Trophoblast cell (in vitro differentiated cells and primary cell): ENCODE results near the gene PARP3.

ENCODE experiments used
- DNase-seq, 2 donors: peaks; one replicate each; pipeline ENCODE4 v3.0.0-alpha.2; 2016
- H2AFZ ChIP-seq: 2 replicates; pipeline ENCODE4 v1.6.1; 2013; ENCODE audit warnings: low read length, moderate library complexity, mild to moderate bottlenecking; ENCODE audit not compliant: insufficient read depth, poor library complexity
- H2AK5ac ChIP-seq: 2 replicates; pipeline ENCODE4 v1.6.1; 2013; ENCODE audit warnings: mild to moderate bottlenecking, low read length
- H2BK120ac ChIP-seq: 2 replicates; pipeline ENCODE4 v1.6.1; 2013; ENCODE audit warnings: low read length, mild to moderate bottlenecking, moderate library complexity; ENCODE audit not compliant: insufficient read depth, poor library complexity
- H2BK12ac ChIP-seq: 2 replicates; pipeline ENCODE4 v1.6.1; 2013; ENCODE audit warnings: mild to moderate bottlenecking, low read length, moderate library complexity
- H2BK5ac ChIP-seq: 2 replicates; pipeline ENCODE4 v1.6.1; 2013; ENCODE audit warnings: low read length, low read depth, moderate library complexity, mild to moderate bottlenecking; ENCODE audit not compliant: poor library complexity
- H3K14ac ChIP-seq: 2 replicates; pipeline ENCODE4 v1.6.1; 2013; ENCODE audit warnings: mild to moderate bottlenecking, low read length
- H3K18ac ChIP-seq: 2 replicates; pipeline ENCODE4 v1.6.1; 2013; ENCODE audit warnings: mild to moderate bottlenecking, low read length
- H3K23ac ChIP-seq: 2 replicates; pipeline ENCODE4 v1.6.1; 2013; ENCODE audit warnings: low read length
- H3K27ac ChIP-seq: 2 replicates; pipeline ENCODE4 v1.5.1; 2013; ENCODE audit warnings: low read depth, mild to moderate bottlenecking, inconsistent platforms, low read length, moderate library complexity
- H3K27me3 ChIP-seq: 2 replicates; pipeline ENCODE4 v1.6.1; 2013; ENCODE audit warnings: inconsistent platforms, mild to moderate bottlenecking, low read length, moderate library complexity; ENCODE audit not compliant: insufficient read depth
- H3K36me3 ChIP-seq, 2 experiments: 1 replicate in 1 of 2; 2 replicates in 1 of 2; pipeline ENCODE4 v1.6.1; 2013; ENCODE audit warnings: low read length in 2 of 2, mild to moderate bottlenecking in 2 of 2, moderate library complexity in 1 of 2; ENCODE audit not compliant: insufficient read depth in 2 of 2, control insufficient read depth in 1 of 2
- H3K4ac ChIP-seq: 2 replicates; pipeline ENCODE4 v1.6.1; 2013; ENCODE audit warnings: low read depth, mild to moderate bottlenecking, low read length, moderate library complexity
- H3K4me1 ChIP-seq, 2 experiments: 1 replicate in 1 of 2; 2 replicates in 1 of 2; pipeline ENCODE4 v1.6.1; 2013; ENCODE audit warnings: low read length in 2 of 2, mild to moderate bottlenecking in 2 of 2, moderate library complexity in 1 of 2; ENCODE audit not compliant: insufficient read depth in 2 of 2, control insufficient read depth in 1 of 2
- H3K4me2 ChIP-seq: 2 replicates; pipeline ENCODE4 v1.6.1; 2013; ENCODE audit warnings: inconsistent platforms, mild to moderate bottlenecking, low read length, moderate library complexity
- H3K4me3 ChIP-seq: 2 replicates; pipeline ENCODE4 v1.5.1; 2013; ENCODE audit warnings: mild to moderate bottlenecking, low read depth, low read length, inconsistent platforms
- H3K79me1 ChIP-seq: one replicate; pipeline ENCODE4 v1.6.1; 2013; ENCODE audit warnings: low read length
- H3K79me2 ChIP-seq: 2 replicates; pipeline ENCODE4 v1.6.1; 2013; ENCODE audit warnings: low read length, mild to moderate bottlenecking; ENCODE audit not compliant: control insufficient read depth, insufficient read depth, poor library complexity
- H3K9ac ChIP-seq: 2 replicates; pipeline ENCODE4 v1.6.1; 2013; ENCODE audit warnings: mild to moderate bottlenecking, low read length
- H3K9me3 ChIP-seq: 2 replicates; pipeline ENCODE4 v1.6.1; 2013; ENCODE audit warnings: low read depth, mild to moderate bottlenecking, control low read depth, inconsistent platforms, low read length; ENCODE audit not compliant: insufficient read depth
- H4K12ac ChIP-seq: 2 replicates; pipeline ENCODE4 v1.6.1; 2013; ENCODE audit warnings: low read depth, mild to moderate bottlenecking, low read length, moderate library complexity
- H4K8ac ChIP-seq: 2 replicates; pipeline ENCODE4 v1.6.1; 2013; ENCODE audit warnings: low read depth, mild to moderate bottlenecking, low read length, moderate library complexity
- H4K91ac ChIP-seq: one replicate; pipeline ENCODE4 v1.6.1; 2013; ENCODE audit warnings: low read depth, mild to moderate bottlenecking, low read length, moderate library complexity
- WGBS: extraction: QIAGEN DNeasy Blood & Tissue Kit; methylation state at CpG from one replicate; pipeline ENCODE4 v1.1.7; 2013; ENCODE audit warnings: missing lambda C conversion rate; ENCODE audit not compliant: insufficient read length, insufficient coverage; ENCODE audit errors: extremely low coverage; 5-methylcytosine and 5-hydroxymethylcytosine counted together

Gene PARP3

GRCh38 chr3:51968170-51968775 lies 26.1 kb downstream of the PARP3 start:
- Histone ChIP-seq H3K4ac (peak overlapping the region; percentile 87), H2BK5ac (peak overlapping the region; percentile 92), H3K4me2 (peak overlapping the region; percentile 85), H3K9ac (peak overlapping the region; percentile 75), H3K23ac (no peak overlapping the region), H3K27me3 (no peaks in the 10 kb centered on the region), H3K18ac (peak overlapping the region; percentile 99), H4K12ac (peak overlapping the region; percentile 98), H3K9me3 (no peaks in the 10 kb centered on the region), H4K8ac (peak overlapping the region; percentile 98), H2BK12ac (peak overlapping the region; percentile 80), H3K27ac (peak overlapping the region; percentile 80), H3K4me3 (peak overlapping the region; percentile 75), H3K14ac (peak overlapping the region; percentile 100), H4K91ac (peak overlapping the region; percentile 98), H2AK5ac (peak overlapping the region; percentile 94), H2AFZ (peak overlapping the region; percentile 93), H2BK120ac (peak overlapping the region; percentile 98), H3K79me2 (peaks cover 10% of the 10 kb centered on the region), H3K36me3 (no peaks in the 10 kb centered on the region), H3K79me1 (peaks cover 13% of the 10 kb centered on the region), H3K4me1 (peaks cover 13 to 23% of the 10 kb centered on the region in 2 experiments)
- WGBS, result no CpG with 5 or more reads among the region's 11 CpGs
- DNase-seq, result no peak

GRCh38 chr3:51968883-51969678 lies 26.9 kb downstream of the PARP3 start:
- WGBS, result no CpG with 5 or more reads among the region's 6 CpGs

GRCh38 chr3:51969841-51970240 lies 27.7 kb downstream of the PARP3 start:
- no CpG with 5 or more reads among the region's 4 CpGs for WGBS
- no peak overlapping the region for H2BK12ac ChIP-seq
- H2AK5ac ChIP-seq, result no peak overlapping the region
- H3K18ac ChIP-seq, result no peak overlapping the region
- H3K27ac ChIP-seq, result no peak overlapping the region
- no peak overlapping the region for H3K23ac ChIP-seq
- peaks cover 22% of the 10 kb centered on the region for H3K79me1 ChIP-seq
- peaks cover 12% of the 10 kb centered on the region for H3K79me2 ChIP-seq
- no peaks in the 10 kb centered on the region for H3K9me3 ChIP-seq
- no peak overlapping the region for H2AFZ ChIP-seq
- no peak overlapping the region for H4K91ac ChIP-seq
- H4K12ac ChIP-seq, result no peak overlapping the region
- DNase-seq, result no peak
- no peaks in the 10 kb centered on the region for H3K27me3 ChIP-seq
- no peak overlapping the region for H3K9ac ChIP-seq
- H3K4me3 ChIP-seq, result no peak overlapping the region
- H3K14ac ChIP-seq, result no peak overlapping the region
- H3K4me1 ChIP-seq, result peaks cover 25 to 34% of the 10 kb centered on the region in 2 experiments
- H3K4ac ChIP-seq, result no peak overlapping the region
- no peak overlapping the region for H2BK5ac ChIP-seq
- H3K36me3 ChIP-seq, result no peaks in the 10 kb centered on the region
- no peak overlapping the region for H2BK120ac ChIP-seq
- no peak overlapping the region for H4K8ac ChIP-seq
- no peak overlapping the region for H3K4me2 ChIP-seq

More at GRCh38 chr3:51968883-51969678, 26.9 kb downstream of the PARP3 start:
- H3K14ac ChIP-seq, result no peak overlapping the region
- no peak overlapping the region for H2BK12ac ChIP-seq
- no peaks in the 10 kb centered on the region for H3K9me3 ChIP-seq
- no peaks in the 10 kb centered on the region for H3K36me3 ChIP-seq
- H3K4me2 ChIP-seq, result no peak overlapping the region
- no peak overlapping the region for H2AFZ ChIP-seq
- H3K79me1 ChIP-seq, result peaks cover 17% of the 10 kb centered on the region
- H3K9ac ChIP-seq, result no peak overlapping the region
- H3K4me3 ChIP-seq, result no peak overlapping the region
- no peaks in the 10 kb centered on the region for H3K27me3 ChIP-seq
- H4K12ac ChIP-seq, result no peak overlapping the region
- no peak overlapping the region for H2BK120ac ChIP-seq
- H3K4ac ChIP-seq, result no peak overlapping the region
- no peak overlapping the region for H4K8ac ChIP-seq
- H3K79me2 ChIP-seq, result peaks cover 12% of the 10 kb centered on the region
- no peak overlapping the region for H2AK5ac ChIP-seq
- no peak overlapping the region for H2BK5ac ChIP-seq
- H3K18ac ChIP-seq, result no peak overlapping the region
- no peak overlapping the region for H4K91ac ChIP-seq
- no peak overlapping the region for H3K27ac ChIP-seq
- no peak for DNase-seq
- H3K23ac ChIP-seq, result no peak overlapping the region
- peaks cover 17 to 27% of the 10 kb centered on the region in 2 experiments for H3K4me1 ChIP-seq

GRCh38 chr3:51970606-51971300 lies 28.6 kb downstream of the PARP3 start:
- no peaks in the 10 kb centered on the region for H3K27me3 ChIP-seq
- no peak overlapping the region for H3K4me2 ChIP-seq
- H3K27ac ChIP-seq, result no peak overlapping the region
- no peak overlapping the region for H2AK5ac ChIP-seq
- H3K23ac ChIP-seq, result no peak overlapping the region
- H4K8ac ChIP-seq, result no peak overlapping the region
- DNase-seq, result no peak
- no peak overlapping the region for H3K4ac ChIP-seq
- no peak overlapping the region for H4K91ac ChIP-seq
- WGBS, result no CpG with 5 or more reads among the region's 6 CpGs
- no peak overlapping the region for H2AFZ ChIP-seq
- H3K79me2 ChIP-seq, result peaks cover 14% of the 10 kb centered on the region
- H2BK12ac ChIP-seq, result no peak overlapping the region
- peaks cover 27% of the 10 kb centered on the region for H3K79me1 ChIP-seq
- no peak overlapping the region for H3K9ac ChIP-seq
- no peak overlapping the region for H4K12ac ChIP-seq
- no peaks in the 10 kb centered on the region for H3K9me3 ChIP-seq
- H2BK120ac ChIP-seq, result no peak overlapping the region
- H3K4me3 ChIP-seq, result no peak overlapping the region
- H3K36me3 ChIP-seq, result no peaks in the 10 kb centered on the region
- no peak overlapping the region for H3K18ac ChIP-seq
- no peak overlapping the region for H3K14ac ChIP-seq
- peaks cover 27 to 40% of the 10 kb centered on the region in 2 experiments for H3K4me1 ChIP-seq
- no peak overlapping the region for H2BK5ac ChIP-seq
